Hepatic stellate cell (primary cell): Measurements from ENCODE around the gene PCCA.

Experiments used
- DNase-seq: peaks from one replicate; pipeline ENCODE4 v3.0.0; 2011; ENCODE audit warnings: low spot score

The PCCA gene

DNA sequence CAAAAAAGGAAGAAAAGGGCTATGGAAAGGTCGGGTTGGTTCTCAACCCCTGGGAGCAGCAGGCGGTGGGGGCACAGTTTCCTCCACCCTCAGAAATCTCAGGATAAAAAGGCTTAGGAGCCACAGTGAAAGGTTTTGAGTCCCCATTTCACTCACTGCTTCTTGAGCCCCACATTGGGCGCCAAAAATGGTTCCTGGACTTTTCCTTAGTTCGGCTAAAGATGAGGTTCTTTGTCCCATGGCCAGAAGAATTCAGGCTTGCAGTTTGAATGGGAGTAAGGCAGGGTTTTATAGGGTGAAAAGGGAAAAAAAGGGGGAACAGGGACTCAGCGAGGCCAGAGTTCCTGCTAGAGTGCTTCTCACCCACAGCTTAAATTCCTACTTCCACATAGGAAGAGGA lies 320.2 kb downstream of the PCCA start:
- DNase-seq = no peak

DNA sequence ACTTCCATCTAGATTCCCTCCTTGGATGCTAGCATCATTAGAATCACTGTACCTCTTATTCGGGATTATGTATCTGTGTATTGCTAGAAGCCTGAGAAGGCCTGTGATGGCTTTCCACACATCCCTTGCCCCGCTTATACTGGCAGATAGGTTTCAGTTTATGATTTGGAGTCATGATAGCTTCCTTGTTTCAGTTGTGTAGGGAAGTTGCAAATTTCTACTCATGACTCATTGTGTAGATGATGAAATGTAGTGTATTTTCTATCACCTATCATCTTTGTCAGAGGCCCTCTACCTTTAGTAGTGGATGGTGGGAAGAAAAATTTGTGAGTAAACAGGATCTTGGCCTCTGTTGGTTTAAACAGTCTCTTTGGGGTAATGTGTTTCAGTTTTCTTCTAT lies 334.5 kb downstream of the PCCA start:
- no peak for DNase-seq

DNA sequence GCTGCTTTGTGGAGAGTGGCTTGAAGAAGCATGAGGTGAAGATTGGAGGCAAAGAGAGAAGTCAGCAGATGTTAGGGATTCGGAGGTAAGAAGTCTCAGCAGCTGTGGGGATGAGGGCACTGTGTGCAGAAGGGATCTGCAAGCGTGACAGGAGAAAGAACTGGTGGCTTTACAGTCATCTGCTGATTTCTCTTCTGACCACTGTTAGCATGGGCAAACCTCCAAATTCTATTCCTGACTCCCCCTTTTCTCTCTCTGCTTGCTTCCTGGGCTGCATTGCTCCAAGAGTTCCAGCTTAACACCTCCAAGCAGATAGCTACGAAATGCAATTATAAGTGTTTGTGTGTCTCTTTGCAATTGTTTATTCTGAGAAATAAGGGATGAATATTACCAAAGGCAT lies 340.1 kb downstream of the PCCA start:
- no peak for DNase-seq

DNA sequence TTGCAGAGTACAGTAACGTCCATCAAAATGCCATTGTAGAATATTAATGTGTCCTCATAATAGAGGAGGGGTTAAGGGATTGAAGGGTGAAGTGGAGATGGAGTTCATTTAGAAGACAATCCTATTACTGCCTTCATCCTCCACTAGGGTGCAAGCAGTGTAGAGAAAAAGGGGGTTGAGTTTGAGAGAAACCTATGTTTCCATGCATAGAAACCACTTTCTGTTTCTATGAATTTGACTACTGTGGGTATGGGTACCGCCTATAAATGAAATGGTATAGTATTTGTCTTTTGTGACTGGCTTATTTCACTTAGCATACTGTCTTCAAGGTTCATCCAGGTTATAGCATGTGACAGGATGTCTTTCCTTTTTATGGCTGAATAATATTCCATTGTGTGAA lies 343.7 kb downstream of the PCCA start:
- DNase-seq = no peak

DNA sequence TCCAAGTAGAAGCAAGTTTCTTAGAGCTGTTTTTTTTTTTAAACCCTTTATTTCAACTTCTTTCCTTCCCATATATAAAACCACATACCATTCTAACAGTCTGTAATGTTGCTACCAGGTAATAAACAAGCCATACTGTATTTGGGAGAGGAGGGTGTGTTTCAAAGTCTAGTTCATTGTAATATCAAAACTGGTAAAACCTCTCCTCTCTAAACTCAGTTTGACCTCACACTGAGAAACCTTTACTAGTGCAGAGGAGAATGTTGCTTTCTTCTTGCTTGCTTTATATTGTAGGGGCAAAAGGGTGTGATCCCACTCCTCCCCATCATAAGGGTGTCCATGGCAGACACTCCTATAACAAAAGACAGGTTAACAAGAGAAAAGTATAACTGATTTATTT lies 344.6 kb downstream of the PCCA start:
- DNase-seq = no peak

DNA sequence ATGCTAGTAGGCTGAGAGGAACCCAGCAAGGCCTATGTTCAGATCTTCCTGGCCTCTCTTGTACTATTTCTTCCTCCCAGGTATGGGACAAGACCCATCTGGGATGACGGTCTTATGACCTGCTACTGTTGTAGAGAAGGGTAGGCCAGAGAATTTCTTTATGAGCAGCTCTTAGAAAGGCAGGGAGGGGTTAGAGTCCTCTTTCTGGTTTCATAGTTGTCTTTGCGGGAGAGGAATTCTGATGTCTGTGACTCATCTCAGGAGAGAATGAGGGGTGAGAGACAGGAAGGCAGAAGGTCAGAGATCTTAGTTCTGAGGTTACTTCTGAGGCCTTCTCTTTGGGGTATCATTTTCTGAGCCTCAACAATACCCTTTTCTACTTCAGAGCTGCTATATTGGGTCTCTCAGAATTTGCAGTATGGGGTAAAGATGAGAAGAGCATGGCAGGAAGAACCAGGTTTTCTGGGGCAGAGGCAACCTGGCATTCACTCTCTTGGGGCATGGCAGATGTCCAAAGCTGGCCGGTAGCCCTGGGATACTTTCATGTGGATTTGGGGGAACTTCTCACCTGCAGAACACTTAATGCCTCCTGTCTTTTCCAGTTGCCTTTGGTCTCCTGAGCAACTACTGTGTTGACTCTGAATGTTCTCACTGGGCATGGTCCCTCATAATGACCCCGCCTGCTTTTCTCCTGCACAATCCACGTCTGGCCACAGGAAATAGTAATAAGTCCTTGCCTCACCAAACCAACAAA lies 345.3 kb downstream of the PCCA start:
- peak; percentile 28 for DNase-seq

DNA sequence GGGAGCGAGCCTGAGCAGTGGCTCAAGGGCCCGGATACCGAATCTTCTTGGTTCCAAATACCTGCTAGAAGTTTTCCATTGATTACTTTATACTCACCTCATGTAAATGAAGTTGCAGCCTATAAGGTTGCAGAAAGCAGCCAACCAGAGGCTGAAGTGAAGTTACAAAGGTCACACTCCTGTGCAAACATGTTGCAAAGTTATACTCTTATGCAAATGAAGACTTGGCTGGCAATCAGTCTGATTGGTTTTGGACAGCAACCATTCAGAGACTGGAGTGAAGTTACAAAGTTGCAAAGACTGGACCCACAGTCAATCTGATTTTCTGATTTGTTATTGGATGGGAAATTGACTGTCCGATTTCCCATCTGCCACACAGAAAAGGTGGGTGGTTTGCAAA lies 347.2 kb downstream of the PCCA start:
- DNase-seq = no peak

DNA sequence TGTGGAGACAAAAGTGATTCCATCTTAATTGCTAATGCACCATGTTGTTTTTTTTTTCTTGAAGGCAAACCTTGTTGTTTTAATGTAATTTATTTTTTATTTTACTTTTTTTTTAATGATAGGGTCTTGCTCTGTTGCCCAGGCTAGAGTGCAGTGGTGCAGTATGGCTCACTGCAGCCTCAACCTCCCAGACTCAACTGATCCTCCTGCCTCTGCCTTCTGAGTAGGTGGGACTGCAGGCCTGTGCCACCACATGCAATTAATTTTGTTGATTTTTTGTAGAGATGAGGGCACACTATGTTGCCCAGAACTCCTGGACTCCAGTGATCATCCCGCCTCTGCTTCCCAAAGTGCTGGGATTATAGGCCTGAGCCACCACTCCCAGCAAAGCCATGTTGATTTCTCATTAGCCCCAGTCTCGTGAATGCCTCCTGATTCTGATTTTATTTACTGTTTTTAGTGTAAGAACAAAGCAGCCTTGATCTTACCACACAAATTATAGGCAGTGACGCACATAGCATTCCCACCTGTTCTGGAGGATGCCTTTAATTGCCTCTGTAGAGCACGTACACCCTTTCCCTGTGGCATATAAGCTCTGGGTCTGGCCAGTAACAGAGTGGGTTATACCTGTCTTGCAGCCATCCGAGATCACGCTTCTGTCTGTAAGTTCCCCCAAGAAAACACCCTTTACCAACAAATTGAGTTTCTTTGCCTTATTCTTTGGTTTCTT lies 349.3 kb downstream of the PCCA start:
- no peak for DNase-seq

DNA sequence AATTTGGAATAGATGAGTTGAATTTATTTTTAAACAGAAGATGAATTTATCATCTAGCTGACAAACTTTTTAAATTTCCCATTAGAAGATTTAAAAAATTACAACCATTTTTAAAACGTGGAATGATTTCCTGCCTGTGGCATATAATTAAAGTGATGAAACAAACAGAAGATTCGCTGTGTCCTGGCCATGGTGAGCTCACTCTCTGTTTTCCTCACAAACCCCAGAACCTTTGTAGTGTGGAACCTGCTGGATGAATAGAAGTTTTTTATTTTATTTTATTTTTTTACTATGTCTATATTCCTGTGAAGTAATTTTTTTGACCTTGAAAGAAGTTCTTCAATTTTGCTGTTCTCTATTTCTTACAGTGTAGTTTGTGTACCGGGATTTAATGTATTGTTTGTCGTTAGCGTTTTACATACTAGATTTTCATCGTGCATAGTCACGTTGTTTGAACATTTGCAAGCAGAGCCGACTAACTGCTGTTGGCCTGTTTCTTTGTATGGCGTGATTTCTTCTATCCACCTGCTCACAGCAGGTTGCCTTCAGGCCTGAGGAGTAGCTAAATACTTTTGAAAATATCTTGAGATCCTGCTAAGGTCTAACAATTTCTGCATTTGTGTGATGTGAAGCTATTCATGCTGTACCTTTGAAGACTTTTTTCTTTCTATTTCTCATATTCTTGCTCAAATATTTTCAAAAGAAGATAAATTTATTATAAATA lies 350.5 kb downstream of the PCCA start:
- no peak for DNase-seq

DNA sequence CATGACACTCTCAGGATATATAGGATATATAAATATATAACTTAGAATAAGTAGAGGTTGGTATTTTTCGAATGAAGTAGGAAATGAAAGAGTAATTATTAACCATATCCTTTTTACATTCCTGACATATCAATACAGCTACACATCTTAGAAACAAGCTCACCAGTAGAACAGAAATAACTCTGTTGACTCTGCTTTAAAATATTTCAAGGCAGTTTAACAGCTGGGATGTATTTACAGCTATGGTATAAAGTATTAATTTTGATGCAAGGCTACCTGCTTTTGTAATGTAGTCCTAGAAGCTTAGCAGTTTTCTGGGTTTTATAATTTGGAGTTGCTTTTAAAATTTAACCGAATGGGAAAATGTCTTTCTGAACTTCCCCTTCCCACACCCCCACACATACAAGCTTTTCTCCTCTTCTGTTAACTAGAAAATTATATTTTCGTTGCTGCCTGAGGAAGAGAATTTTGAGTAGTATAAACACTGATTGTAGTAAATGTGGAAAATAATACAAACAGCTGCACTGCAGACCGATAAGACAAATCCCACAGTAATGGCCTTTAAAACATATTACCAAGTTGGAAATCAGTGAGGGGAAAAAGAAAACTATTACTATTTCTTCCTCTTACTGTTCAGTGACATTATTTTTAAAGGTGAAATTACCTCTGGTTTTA lies 352.0 kb downstream of the PCCA start:
- DNase-seq = peak; percentile 45

DNA sequence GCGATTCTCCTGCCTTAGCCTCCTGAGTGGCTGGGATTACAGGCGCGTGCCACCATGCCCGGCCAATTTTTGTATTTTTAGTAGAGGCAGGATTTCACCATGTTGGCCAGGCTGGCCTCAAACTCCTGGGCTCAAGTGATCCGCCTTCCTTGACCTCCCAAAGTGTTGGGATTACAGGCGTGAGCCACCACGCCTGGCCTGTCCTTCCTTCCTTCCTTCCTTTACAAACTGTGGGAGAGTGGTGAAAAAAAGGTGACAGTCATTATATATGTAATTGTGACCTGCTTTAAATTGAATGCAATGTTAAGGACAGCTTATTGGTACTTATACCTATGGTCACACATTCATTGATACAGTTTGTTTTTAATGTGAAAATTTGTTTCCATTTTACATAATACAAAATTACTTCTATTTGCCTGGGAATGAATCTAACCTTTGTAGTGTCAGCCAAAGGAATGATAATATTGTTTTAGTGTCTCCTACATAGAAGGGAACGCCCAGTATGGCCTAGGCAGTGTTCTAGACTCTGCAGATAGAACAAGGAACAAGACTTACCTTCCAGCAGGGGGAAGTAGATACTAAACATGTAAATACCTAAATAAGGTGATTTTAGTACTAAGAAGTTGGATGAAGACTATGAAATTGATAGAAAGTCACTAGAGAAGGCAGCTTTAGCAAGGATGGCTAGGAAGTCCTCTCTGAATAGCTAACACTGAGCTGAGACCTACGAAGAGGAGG lies 353.4 kb downstream of the PCCA start:
- no peak for DNase-seq

DNA sequence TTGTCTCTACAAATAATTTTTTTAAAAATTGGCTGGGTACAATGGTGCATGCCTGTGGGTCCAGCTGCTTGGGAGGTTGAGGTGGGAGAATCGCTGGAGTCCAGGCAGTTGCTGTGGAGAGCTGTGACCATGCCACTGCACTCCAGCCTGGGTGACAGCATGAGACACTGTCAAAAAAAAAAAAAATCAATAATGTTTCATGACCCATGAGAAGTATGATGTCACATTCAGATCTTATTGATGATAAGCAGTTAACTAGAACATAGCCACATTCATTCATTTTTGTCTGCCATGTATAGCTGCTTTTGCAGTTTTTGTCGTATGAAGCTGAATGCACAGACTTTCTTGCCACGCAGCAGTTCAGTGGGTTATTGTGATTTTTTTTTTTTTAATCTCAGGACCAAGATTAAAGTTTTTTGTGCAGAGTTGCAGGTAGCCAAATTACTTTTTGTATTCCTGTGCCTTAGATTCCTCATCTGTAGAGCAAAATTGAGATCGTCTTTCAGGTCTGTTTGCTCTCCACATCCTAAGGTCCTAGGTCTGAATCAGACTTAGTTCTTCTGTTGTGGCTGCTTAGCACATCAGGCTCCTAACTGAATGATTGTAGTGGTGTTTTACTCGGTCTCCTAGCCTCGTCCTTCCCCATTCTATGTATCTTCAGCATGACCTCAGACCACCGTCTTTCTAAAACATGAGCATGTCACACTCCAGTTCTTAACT lies 354.5 kb downstream of the PCCA start:
- no peak for DNase-seq

DNA sequence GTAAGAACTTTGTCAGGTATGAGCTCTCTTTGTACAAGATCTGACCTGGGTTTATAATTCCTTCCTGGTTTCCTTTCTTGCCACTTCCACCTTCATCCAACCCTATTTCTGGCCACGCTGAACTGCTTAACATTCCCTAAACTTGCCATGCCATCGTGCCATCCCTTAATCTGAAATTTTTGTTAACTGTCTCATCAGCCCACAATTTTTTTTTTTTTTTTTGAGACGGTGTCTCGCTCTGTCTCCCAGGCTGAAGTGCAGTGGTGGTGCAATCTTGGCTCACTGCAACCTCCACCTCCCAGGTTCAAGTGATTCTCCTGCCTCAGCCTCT lies 355.1 kb downstream of the PCCA start:
- DNase-seq = no peak

DNA sequence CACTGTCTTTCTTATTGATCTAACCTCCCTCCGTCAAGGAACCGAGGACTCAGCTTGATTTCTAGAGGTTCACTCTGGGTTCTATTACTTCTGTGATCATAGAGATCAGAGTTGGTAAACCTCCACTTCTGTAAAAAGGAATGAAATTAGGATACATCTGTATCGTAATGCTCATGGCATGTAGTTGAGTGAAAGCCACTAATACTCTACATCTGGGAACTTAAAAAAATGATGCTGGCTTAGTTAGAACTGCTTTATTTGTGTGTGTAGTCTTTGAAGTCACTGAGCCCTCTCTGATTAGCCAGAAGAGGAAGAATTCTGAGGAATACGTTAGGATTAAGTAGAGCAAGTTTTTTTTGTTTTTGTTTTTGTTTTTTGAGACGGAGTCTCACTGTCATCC lies 358.9 kb downstream of the PCCA start:
- DNase-seq = no peak

DNA sequence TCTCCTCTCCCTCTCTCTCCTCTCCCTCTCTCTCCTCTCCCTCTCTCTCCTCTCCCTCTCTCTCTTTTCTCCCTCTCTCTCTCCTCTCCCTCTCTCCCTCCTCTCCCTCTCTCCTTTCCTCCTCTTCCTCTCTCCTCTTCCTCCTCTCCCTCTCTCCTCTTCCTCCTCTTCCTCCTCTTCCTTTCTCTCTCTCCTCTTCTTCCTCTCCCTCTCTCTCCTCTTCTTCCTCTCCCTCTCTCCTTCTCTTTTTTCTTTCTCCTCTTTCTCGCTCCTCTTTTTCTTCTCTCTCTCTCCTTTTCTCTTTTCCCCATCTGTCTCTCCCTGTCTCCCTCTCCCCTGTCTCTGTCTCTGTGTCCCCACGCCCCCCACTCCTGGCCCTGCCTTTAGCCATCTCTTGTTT lies 363.0 kb downstream of the PCCA start:
- DNase-seq = no peak

DNA sequence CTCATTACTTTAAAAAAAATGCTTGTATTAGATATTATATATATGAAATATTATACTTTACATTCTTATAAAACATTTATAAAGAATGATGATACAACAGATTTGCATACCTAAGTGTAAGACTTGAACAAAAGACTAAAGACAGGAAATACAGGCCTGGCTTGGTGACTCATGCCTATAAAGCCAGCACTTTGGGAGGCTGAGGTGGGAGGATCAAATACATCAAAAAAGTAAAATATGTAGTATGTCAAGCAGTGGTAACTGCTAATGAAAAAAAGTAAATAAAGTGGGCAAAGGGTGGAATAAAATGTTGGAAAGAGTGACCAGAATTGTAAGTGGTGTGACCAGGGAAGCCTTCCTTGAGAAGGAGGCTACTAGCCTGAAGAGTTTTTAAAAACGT lies 366.0 kb downstream of the PCCA start:
- DNase-seq = no peak

DNA sequence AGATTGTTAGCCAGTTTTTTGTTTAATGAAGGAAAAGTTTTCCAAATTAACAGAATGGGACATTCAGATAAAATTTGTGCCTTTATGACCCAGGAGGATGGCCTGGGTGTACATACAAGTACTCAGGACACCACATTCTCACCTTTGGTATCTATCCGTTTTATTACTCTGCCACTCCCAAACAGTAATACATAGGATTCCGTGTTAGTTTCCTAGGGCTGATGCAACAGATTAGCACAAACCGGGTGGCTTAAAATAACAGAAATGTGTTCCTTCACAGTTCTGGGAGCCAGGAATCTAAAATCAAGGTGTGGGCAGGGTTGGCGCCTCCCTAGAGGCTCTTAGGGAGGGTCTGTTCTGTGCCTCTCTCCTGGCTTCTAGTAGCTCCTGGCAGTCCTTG lies 369.8 kb downstream of the PCCA start:
- DNase-seq = no peak

DNA sequence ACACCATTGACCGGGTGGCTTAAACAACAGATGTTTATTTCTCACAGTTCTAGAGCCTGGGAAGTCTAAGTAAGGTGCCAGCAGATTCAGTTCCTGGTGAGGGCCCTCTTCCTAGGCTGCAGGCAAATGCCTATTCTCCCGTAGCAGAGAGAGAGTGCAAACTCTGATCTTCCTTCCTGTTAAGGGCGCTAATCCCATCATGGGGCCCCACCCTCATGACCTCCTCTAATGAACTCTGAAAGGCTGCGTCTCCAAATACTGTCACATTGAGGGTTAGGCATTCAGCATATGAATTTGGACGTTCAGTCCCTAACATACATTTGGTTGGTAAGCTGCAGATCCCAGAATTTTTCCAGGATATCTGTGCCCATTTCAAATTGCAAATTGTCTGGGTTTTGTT lies 370.9 kb downstream of the PCCA start:
- no peak for DNase-seq

DNA sequence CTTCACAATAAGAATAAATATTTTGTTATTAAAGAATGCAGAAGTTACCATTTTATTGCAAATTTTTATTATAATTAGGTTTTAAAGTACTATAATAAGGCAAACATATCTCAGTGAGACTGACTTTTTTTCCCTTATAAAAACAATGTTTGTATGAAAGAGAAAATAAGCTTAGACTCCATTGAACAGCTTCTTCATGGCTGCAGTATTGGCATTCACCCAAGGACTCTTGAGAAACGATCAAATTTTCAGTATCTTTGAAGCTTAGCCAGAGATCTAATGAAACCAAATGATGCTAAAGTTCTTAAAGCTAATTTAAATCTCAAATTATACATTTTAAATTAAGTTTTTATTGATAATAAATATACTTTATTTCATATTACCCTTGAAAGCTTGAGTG lies 371.4 kb downstream of the PCCA start:
- DNase-seq = no peak

DNA sequence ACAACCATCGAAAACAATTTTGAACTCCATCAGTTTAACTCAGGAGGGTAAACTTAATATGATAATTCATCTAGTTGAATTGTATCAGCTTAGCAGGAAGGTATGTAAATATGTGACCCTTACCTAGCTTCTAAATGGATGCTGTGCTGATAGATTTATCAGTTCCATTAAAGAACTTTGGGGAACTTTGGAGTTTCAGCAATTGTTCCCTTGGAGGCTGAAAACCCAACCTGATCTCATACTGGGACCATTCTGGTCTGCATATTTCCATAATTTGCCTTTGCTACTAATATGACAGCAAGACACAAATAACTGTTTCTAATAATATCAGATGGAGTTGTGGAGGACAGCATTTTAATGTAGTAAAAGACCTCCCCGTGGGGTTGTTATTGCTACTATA lies 371.9 kb downstream of the PCCA start:
- DNase-seq = no peak

DNA sequence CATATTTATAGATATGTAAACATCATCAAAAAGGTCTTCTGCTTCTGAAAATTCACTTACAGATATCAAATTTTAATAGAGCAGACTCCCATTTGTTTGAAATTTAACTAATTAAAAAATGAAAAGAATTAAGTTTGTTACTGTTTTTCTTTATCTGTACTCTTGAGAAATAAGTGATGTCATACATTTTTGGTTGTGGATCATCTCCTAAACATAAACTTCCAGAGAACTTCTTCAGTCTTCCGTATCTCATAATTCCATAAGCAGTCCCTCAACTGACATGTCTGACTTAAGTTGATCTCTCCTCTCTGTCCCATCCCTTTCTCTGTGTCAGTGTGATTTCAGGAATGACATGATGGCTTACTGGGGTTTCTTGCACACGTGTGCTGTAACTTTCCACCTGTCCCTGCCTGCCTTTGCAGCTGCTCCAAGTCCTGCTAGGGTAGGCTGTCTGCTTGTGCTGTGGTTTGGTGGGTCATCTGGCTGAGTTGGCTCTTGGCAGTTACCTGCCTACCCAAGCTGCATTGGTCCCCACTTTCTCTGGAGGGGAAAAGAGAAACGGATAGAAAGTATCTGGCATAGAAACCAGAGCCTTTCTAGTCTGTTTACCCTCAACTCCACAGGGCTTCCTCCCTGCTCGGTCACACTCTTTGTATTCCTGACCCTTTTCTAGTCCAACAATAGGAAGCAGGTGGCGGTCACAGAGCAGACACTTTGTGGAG lies 372.6 kb downstream of the PCCA start:
- no peak for DNase-seq
